ENCODE data around the gene NRXN3. TPM values are rescaled to one million over a fixed set of nuclear protein-coding genes. Genes with fewer than 3 reads are reported as not detected.
A peak's percentile ranks its signal among the peaks of the same experiment; 100 is the strongest.

The NRXN3 gene
- total RNA-seq, 1 donor from 2014 or later, result 18.0 TPM

- Mint-ChIP-seq H3K27ac (ENCODE audit: unreplicated experiment) (no peak overlapping the region), H3K27me3 (ENCODE audit: low read depth, unreplicated experiment) (no peaks in the 10 kb centered on the region), H3K4me1 (ENCODE audit: low read depth, unreplicated experiment) (peaks cover 18% of the 10 kb centered on the region), H3K9me3 (ENCODE audit: unreplicated experiment) (peaks cover 4% of the 10 kb centered on the region), H3K4me3 (ENCODE audit: unreplicated experiment) (no peak overlapping the region), H3K36me3 (ENCODE audit: low read depth, unreplicated experiment) (no peaks in the 10 kb centered on the region)
- Histone ChIP-seq H3K4me3 (ENCODE audit: insufficient read depth, low read depth, low read length) (no peak overlapping the region), H3K27ac (ENCODE audit: low read depth, low read length) (no peak overlapping the region), H3K79me2 (ENCODE audit: insufficient read depth, low read length) (no peaks in the 10 kb centered on the region), H3K9me3 (ENCODE audit: insufficient read depth, low read depth, low read length) (no peaks in the 10 kb centered on the region), H2AFZ (ENCODE audit: low read depth, low read length) (no peak overlapping the region), H3K4me1 (ENCODE audit: insufficient read depth, low read length) (no peaks in the 10 kb centered on the region), H3K36me3 (ENCODE audit: insufficient read depth, low read length) (no peaks in the 10 kb centered on the region), H3K9ac (ENCODE audit: low read length) (no peak overlapping the region), H4K20me1 (ENCODE audit: insufficient read depth, low read length) (no peaks in the 10 kb centered on the region), H3K27me3 (ENCODE audit: insufficient read depth, low read length) (no peaks in the 10 kb centered on the region), H3K4me2 (ENCODE audit: low read length) (no peak overlapping the region)
- FAIRE-seq, result no peak
- TF ChIP-seq CTCF (IDR thresholded peaks at IDR 0.05; ENCODE audit: insufficient read depth, low read depth, low read length) (no peak), EZH2 (IDR thresholded peaks at IDR 0.05; ENCODE audit: insufficient read depth, low read length) (no peak)
- no peak for DNase-seq (ENCODE audit: low read depth)
Observed at GRCh38 chr14:79325557-79325956, 1155.4 kb downstream of the NRXN3 start.

- H2AFZ ChIP-seq (ENCODE audit: low read depth, low read length), result no peak overlapping the region
- H3K27me3 Mint-ChIP-seq (ENCODE audit: low read depth, unreplicated experiment), result no peaks in the 10 kb centered on the region
- H3K4me1 Mint-ChIP-seq (ENCODE audit: low read depth, unreplicated experiment), result peaks cover 39% of the 10 kb centered on the region
- H3K79me2 ChIP-seq (ENCODE audit: insufficient read depth, low read length), result no peaks in the 10 kb centered on the region
- H3K4me1 ChIP-seq (ENCODE audit: insufficient read depth, low read length), result peaks cover 13% of the 10 kb centered on the region
- peaks cover 4% of the 10 kb centered on the region for H3K9me3 Mint-ChIP-seq (ENCODE audit: unreplicated experiment)
- no peaks in the 10 kb centered on the region for H3K36me3 ChIP-seq (ENCODE audit: insufficient read depth, low read length)
- no peak for FAIRE-seq
- H3K4me3 ChIP-seq (ENCODE audit: insufficient read depth, low read depth, low read length), result no peak overlapping the region
- H3K4me2 ChIP-seq (ENCODE audit: low read length), result peak overlapping the region; percentile 40
- H3K9me3 ChIP-seq (ENCODE audit: insufficient read depth, low read depth, low read length), result no peaks in the 10 kb centered on the region
- no peak overlapping the region for H3K4me3 Mint-ChIP-seq (ENCODE audit: unreplicated experiment)
- H3K9ac ChIP-seq (ENCODE audit: low read length), result no peak overlapping the region
- no peak overlapping the region for H3K27ac Mint-ChIP-seq (ENCODE audit: unreplicated experiment)
- no peak overlapping the region for H3K27ac ChIP-seq (ENCODE audit: low read depth, low read length)
- TF ChIP-seq CTCF (IDR thresholded peaks at IDR 0.05; ENCODE audit: insufficient read depth, low read depth, low read length) (no peak), EZH2 (IDR thresholded peaks at IDR 0.05; ENCODE audit: insufficient read depth, low read length) (no peak)
- H4K20me1 ChIP-seq (ENCODE audit: insufficient read depth, low read length), result no peaks in the 10 kb centered on the region
- H3K36me3 Mint-ChIP-seq (ENCODE audit: low read depth, unreplicated experiment), result no peaks in the 10 kb centered on the region
- H3K27me3 ChIP-seq (ENCODE audit: insufficient read depth, low read length), result no peaks in the 10 kb centered on the region
- peak; percentile 46 for DNase-seq (ENCODE audit: low read depth)
Observed at GRCh38 chr14:79328863-79329262, 1158.7 kb downstream of the NRXN3 start.

GRCh38 chr14:79331830-79332229 lies 1161.7 kb downstream of the NRXN3 start:
- Mint-ChIP-seq H3K4me3 (ENCODE audit: unreplicated experiment) (no peak overlapping the region), H3K4me1 (ENCODE audit: low read depth, unreplicated experiment) (peaks cover 33% of the 10 kb centered on the region), H3K9me3 (ENCODE audit: unreplicated experiment) (peaks cover 4% of the 10 kb centered on the region), H3K27me3 (ENCODE audit: low read depth, unreplicated experiment) (no peaks in the 10 kb centered on the region), H3K27ac (ENCODE audit: unreplicated experiment) (no peak overlapping the region), H3K36me3 (ENCODE audit: low read depth, unreplicated experiment) (no peaks in the 10 kb centered on the region)
- H3K4me1 ChIP-seq (ENCODE audit: insufficient read depth, low read length), result peaks cover 13% of the 10 kb centered on the region
- no peaks in the 10 kb centered on the region for H3K79me2 ChIP-seq (ENCODE audit: insufficient read depth, low read length)
- DNase-seq (ENCODE audit: low read depth) (no peak), FAIRE-seq (peak; percentile 17)
- TF ChIP-seq CTCF (IDR thresholded peaks at IDR 0.05; ENCODE audit: insufficient read depth, low read depth, low read length), result no peak
- no peak for TF ChIP-seq EZH2 (IDR thresholded peaks at IDR 0.05; ENCODE audit: insufficient read depth, low read length)
- H3K9ac ChIP-seq (ENCODE audit: low read length), result no peak overlapping the region
- H3K9me3 ChIP-seq (ENCODE audit: insufficient read depth, low read depth, low read length), result no peaks in the 10 kb centered on the region
- no peaks in the 10 kb centered on the region for H4K20me1 ChIP-seq (ENCODE audit: insufficient read depth, low read length)
- no peak overlapping the region for H3K4me3 ChIP-seq (ENCODE audit: insufficient read depth, low read depth, low read length)
- H3K4me2 ChIP-seq (ENCODE audit: low read length), result no peak overlapping the region
- no peak overlapping the region for H3K27ac ChIP-seq (ENCODE audit: low read depth, low read length)
- no peaks in the 10 kb centered on the region for H3K27me3 ChIP-seq (ENCODE audit: insufficient read depth, low read length)
- no peaks in the 10 kb centered on the region for H3K36me3 ChIP-seq (ENCODE audit: insufficient read depth, low read length)
- no peak overlapping the region for H2AFZ ChIP-seq (ENCODE audit: low read depth, low read length)

All from astrocyte (in vitro differentiated cells and primary cell).